SK-N-SH (cell line): ENCODE measurements around the gene LSM5. TPM values are rescaled to one million over a fixed set of nuclear protein-coding genes. Genes with fewer than 3 reads are reported as not detected.

Experiments
- CTCF ChIA-PET: fragments of 300-600, 350-600 bp; formaldehyde crosslinking; extraction: SDS; loops from one replicate; lab custom pipeline; 2021; lab: Yijun Ruan, JAX
- POLR2A ChIA-PET: fragments of 350-600 bp; sonication (Branson Sonifier 250); formaldehyde crosslinking; extraction: SDS; loops from one replicate; lab custom pipeline; 2020; ENCODE audit warnings: antibody characterized with exemption, inconsistent platforms; lab: Yijun Ruan, JAX
- DNase-seq: peaks from one replicate; pipeline ENCODE4 v3.0.0; 2012
- H2AFZ ChIP-seq: fragments of 200-600 bp; sonication (generic); 2 replicates; pipeline ENCODE4 v1.8.1; 2016; ENCODE audit warnings: antibody characterized with exemption, mild to moderate bottlenecking, low read depth
- H3F3A ChIP-seq: fragments of 200-600 bp; sonication (generic); replicated peaks from 2 replicates; pipeline ENCODE3; 2016; ENCODE audit warnings: antibody characterized with exemption, mild to moderate bottlenecking; ENCODE audit not compliant: insufficient read depth
- H3K27ac ChIP-seq, 2 experiments: fragments of 200-500 bp in 1 of 2; fragments of 200-600 bp in 1 of 2; sonication (Bioruptor generic) in 1 of 2; sonication (generic), shearing (Covaris generic) in 1 of 2; 2 replicates each; pipeline versions ENCODE4 v1.5.1 to v1.6.1; 2014 to 2016; ENCODE audit warnings: low read depth in 2 of 2, inconsistent platforms in 1 of 2, low read length in 1 of 2, mild to moderate bottlenecking in 1 of 2, mixed read lengths in 1 of 2
- H3K27me3 ChIP-seq: fragments of 200-600 bp; sonication (generic), shearing (Covaris generic); 2 replicates; pipeline ENCODE4 v1.6.1; 2016; ENCODE audit warnings: mixed run types; ENCODE audit not compliant: insufficient read depth
- H3K36me3 ChIP-seq, 2 experiments: fragments of 200-500 bp in 1 of 2; fragments of 200-600 bp in 1 of 2; sonication (Bioruptor generic) in 1 of 2; sonication (generic) in 1 of 2; replicated peaks in 1 of 2; 2 replicates each; pipeline versions ENCODE3 to v1.5.1; 2014 to 2016; ENCODE audit warnings: low read length in 1 of 2, mild to moderate bottlenecking in 1 of 2; ENCODE audit not compliant: insufficient read depth in 2 of 2, control insufficient read depth in 1 of 2
- H3K4me1 ChIP-seq, 2 experiments: fragments of 200-500 bp in 1 of 2; fragments of 200-600 bp in 1 of 2; sonication (Bioruptor generic) in 1 of 2; sonication (generic), shearing (Covaris generic) in 1 of 2; 2 replicates each; pipeline versions ENCODE4 v1.5.1 to v1.6.1; 2014 to 2016; ENCODE audit warnings: low read depth in 1 of 2, low read length in 1 of 2, mixed run types in 1 of 2; ENCODE audit not compliant: insufficient read depth in 2 of 2, control insufficient read depth in 1 of 2
- H3K4me2 ChIP-seq: fragments of 200-600 bp; sonication (generic), shearing (Covaris generic); 2 replicates; pipeline ENCODE4 v1.6.1; 2017; ENCODE audit warnings: mixed run types
- H3K4me3 ChIP-seq, 2 experiments: fragments of 200-500 bp in 1 of 2; fragments of 200-600 bp in 1 of 2; sonication (Bioruptor generic) in 1 of 2; sonication (generic), shearing (Covaris generic) in 1 of 2; 2 replicates each; pipeline versions ENCODE4 v1.5.1 to v1.8.1; 2014 to 2016; ENCODE audit warnings: low read depth in 2 of 2, inconsistent platforms in 1 of 2, low read length in 1 of 2, mild to moderate bottlenecking in 1 of 2, mixed read lengths in 1 of 2, moderate library complexity in 1 of 2
- H3K79me2 ChIP-seq: fragments of 200-600 bp; sonication (generic); 2 replicates; pipeline ENCODE4 v1.8.1; 2017; ENCODE audit warnings: mild to moderate bottlenecking; ENCODE audit not compliant: insufficient read depth
- H3K9ac ChIP-seq: fragments of 200-600 bp; sonication (generic); 2 replicates; pipeline ENCODE4 v1.6.1; 2017; ENCODE audit warnings: mixed run types
- H3K9me2 ChIP-seq: fragments of 200-600 bp; sonication (generic); 2 replicates; pipeline ENCODE4 v1.6.1; 2017; ENCODE audit warnings: mixed run types
- H3K9me3 ChIP-seq: fragments of 200-600 bp; sonication (generic); 2 replicates; pipeline ENCODE4 v1.6.1; 2017; ENCODE audit warnings: mixed run types, mild to moderate bottlenecking, moderate library complexity
- H4K20me1 ChIP-seq: fragments of 200-600 bp; sonication (generic); 2 replicates; pipeline ENCODE4 v1.6.1; 2017; ENCODE audit warnings: mild to moderate bottlenecking, mixed run types; ENCODE audit not compliant: insufficient read depth
- EP300 ChIP-seq, 2 experiments: IDR thresholded peaks; 2 replicates each; pipeline versions ENCODE4 v1.4.0 to v1.6.1; 2012; ENCODE audit warnings: borderline replicate concordance in 1 of 2, low read depth in 1 of 2, low read length in 1 of 2
- FOSL2 ChIP-seq: IDR thresholded peaks from 2 replicates; pipeline ENCODE4 v1.4.0; 2012; ENCODE audit warnings: low read depth, mild to moderate bottlenecking, moderate library complexity, borderline replicate concordance
- FOXJ3 ChIP-seq: sonication (generic); formaldehyde crosslinking; IDR thresholded peaks from 2 replicates; pipeline ENCODE4 v1.5.1; 2020; ENCODE audit warnings: mild to moderate bottlenecking, missing genetic modification reagents
- MXI1 ChIP-seq: IDR thresholded peaks from 2 replicates; pipeline ENCODE4 v1.6.1; 2012; ENCODE audit warnings: mild to moderate bottlenecking, low read depth, low read length, improper control_type of control experiment
- NRF1 ChIP-seq: IDR thresholded peaks from 2 replicates; pipeline ENCODE4 v1.6.1; 2012; ENCODE audit warnings: low read depth, mild to moderate bottlenecking, low read length
- RCOR1 ChIP-seq: fragments of 150-350 bp; IDR thresholded peaks from 2 replicates; pipeline ENCODE4 v1.6.1; 2017; ENCODE audit warnings: antibody characterized with exemption, low read length
- RFX5 ChIP-seq: IDR thresholded peaks from 2 replicates; pipeline ENCODE4 v1.6.1; 2012; ENCODE audit warnings: mild to moderate bottlenecking, improper control_type of control experiment, low read length
- RXRA ChIP-seq: IDR thresholded peaks from 2 replicates; pipeline ENCODE4 v1.4.0; 2012; ENCODE audit warnings: low read depth, mild to moderate bottlenecking, borderline replicate concordance
- SIN3A ChIP-seq: IDR thresholded peaks from 2 replicates; pipeline ENCODE4 v1.6.1; 2012; ENCODE audit warnings: low read depth, mild to moderate bottlenecking, low read length, moderate library complexity, borderline replicate concordance
- SMC3 ChIP-seq: IDR thresholded peaks from 2 replicates; pipeline ENCODE4 v1.6.1; 2012; ENCODE audit warnings: low read depth, low read length, improper control_type of control experiment
- TCF12 ChIP-seq: IDR thresholded peaks from 2 replicates; pipeline ENCODE4 v1.4.0; 2012
- TEAD4 ChIP-seq: IDR thresholded peaks from 2 replicates; pipeline ENCODE4 v1.4.0; 2012; ENCODE audit warnings: mild to moderate bottlenecking, borderline replicate concordance; ENCODE audit not compliant: insufficient read depth
- YY1 ChIP-seq: IDR thresholded peaks from 2 replicates; pipeline ENCODE4 v1.4.0; 2012; ENCODE audit warnings: low read depth, mild to moderate bottlenecking
- WGBS: methylation state at CpG from one replicate; pipeline ENCODE4 v1.1.6; 2017; ENCODE audit warnings: low lambda C conversion rate; 5-methylcytosine and 5-hydroxymethylcytosine counted together
- polyA plus RNA-seq, 3 experiments: library from polyadenylated mRNA; depleted of rRNA; stranded (reverse); fragments of >200 nt; gene quantifications; 2 replicates each; pipeline ENCODE4 v1.2.3, GENCODE V29; 2012
- TF ChIP-seq, protein P1 (sequence below): IDR thresholded peaks from 2 replicates; pipeline ENCODE4 v1.4.0; 2012; ENCODE audit warnings: low read depth
- TF ChIP-seq, protein P2 (sequence below): fragments of 150-350 bp; IDR thresholded peaks from 2 replicates; pipeline ENCODE4 v1.6.1; 2017; ENCODE audit warnings: antibody characterized with exemption, low read length, low read depth, borderline replicate concordance
- TF ChIP-seq, protein P3 (sequence below): fragments of 150-350 bp; IDR thresholded peaks from 2 replicates; pipeline ENCODE4 v1.6.1; 2016; ENCODE audit warnings: mild to moderate bottlenecking, low read depth, low read length

LSM5 gene
- polyA plus RNA-seq, 1 of the 3 experiments (the other 2 are of a cell fraction): 21.2 TPM

DNA sequence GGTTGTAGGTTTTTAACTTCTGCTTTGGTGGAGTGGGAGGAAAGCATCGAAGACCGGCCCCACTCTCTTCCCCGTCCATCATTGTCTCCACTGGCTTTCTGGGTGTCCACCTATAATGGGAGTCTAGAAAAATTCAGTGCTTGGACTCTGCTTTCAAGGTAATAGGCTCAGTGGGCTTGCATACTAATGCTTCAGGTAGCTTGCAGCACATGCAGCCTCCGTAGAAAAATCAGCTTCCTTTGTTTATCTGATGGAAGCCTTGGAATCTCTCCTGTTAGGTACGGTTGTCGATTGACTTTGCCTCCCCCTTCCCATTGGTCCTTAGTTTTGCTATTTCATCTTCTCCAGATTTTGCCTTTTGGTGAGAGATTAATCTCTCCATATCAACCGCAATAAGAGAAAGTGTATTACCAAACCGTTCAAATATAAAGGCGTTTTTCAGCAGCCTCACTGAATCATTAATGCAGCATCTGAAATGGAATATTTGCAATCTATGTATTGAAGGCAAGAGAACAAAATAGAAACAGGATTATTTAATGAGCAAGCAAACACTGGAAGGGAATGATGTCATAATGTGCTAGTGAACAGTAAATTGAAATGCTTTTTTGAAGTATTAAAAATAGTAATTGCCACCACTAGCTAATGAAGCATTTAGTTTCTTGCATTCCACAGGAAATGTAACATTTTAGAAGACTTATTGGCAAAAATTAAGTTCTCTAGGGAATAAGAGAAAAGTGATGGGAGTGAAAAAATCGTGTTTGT, 6.1 kb upstream of the LSM5 start:
- no peaks in the 10 kb centered on the region for H3K27me3 ChIP-seq
- POLR2A ChIA-PET: interaction anchor here (1.0 to 1.1 kb wide), 3 partner anchors 35 to 612 kb away, joined by 3 read pairs; no protein-coding TSS in a partner anchor
- peak overlapping the region; percentile 80 for H3K4me2 ChIP-seq
- peaks cover 27% of the 10 kb centered on the region for H3F3A ChIP-seq
- peak overlapping the region; percentile 72 to 84 for H3K4me3 ChIP-seq
- peaks cover 57% of the 10 kb centered on the region for H3K79me2 ChIP-seq
- H3K9me2 ChIP-seq: no peaks in the 10 kb centered on the region
- CTCF ChIA-PET: interaction anchor here (0.6 to 1.9 kb wide), 4 partner anchors 13 to 611 kb away, joined by 3 to 9 read pairs (median 4); no protein-coding TSS in a partner anchor
- 10% methylated on average over 10 of the region's 10 CpGs for WGBS
- no peaks in the 10 kb centered on the region; the same call in 1 of the 2 replicates for H3K9me3 ChIP-seq
- H3K27ac ChIP-seq: peak overlapping the region; percentile 90 to 91
- TF ChIP-seq RFX5 (no peak), RCOR1 (0 out of 2 replicates have a peak, but pooled peaks have one; percentile 16)
- TF ChIP-seq, protein P1, sequence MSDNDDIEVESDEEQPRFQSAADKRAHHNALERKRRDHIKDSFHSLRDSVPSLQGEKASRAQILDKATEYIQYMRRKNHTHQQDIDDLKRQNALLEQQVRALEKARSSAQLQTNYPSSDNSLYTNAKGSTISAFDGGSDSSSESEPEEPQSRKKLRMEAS: peak; percentile 17; the same call in 1 of the 2 replicates
- TF ChIP-seq, protein P2, sequence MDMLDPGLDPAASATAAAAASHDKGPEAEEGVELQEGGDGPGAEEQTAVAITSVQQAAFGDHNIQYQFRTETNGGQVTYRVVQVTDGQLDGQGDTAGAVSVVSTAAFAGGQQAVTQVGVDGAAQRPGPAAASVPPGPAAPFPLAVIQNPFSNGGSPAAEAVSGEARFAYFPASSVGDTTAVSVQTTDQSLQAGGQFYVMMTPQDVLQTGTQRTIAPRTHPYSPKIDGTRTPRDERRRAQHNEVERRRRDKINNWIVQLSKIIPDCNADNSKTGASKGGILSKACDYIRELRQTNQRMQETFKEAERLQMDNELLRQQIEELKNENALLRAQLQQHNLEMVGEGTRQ: no peak
- DNase-seq: peak; percentile 44
- peak overlapping the region; percentile 92 for H3K9ac ChIP-seq
- peak overlapping the region; percentile 64; the same call in 1 of the 2 replicates for H2AFZ ChIP-seq
- H3K4me1 ChIP-seq: peaks cover 5 to 8% of the 10 kb centered on the region in 2 experiments; a peak in 3 of 4 replicates
- peaks cover 0 to 22% of the 10 kb centered on the region in 2 experiments for H3K36me3 ChIP-seq
- peaks cover 18% of the 10 kb centered on the region for H4K20me1 ChIP-seq

DNA sequence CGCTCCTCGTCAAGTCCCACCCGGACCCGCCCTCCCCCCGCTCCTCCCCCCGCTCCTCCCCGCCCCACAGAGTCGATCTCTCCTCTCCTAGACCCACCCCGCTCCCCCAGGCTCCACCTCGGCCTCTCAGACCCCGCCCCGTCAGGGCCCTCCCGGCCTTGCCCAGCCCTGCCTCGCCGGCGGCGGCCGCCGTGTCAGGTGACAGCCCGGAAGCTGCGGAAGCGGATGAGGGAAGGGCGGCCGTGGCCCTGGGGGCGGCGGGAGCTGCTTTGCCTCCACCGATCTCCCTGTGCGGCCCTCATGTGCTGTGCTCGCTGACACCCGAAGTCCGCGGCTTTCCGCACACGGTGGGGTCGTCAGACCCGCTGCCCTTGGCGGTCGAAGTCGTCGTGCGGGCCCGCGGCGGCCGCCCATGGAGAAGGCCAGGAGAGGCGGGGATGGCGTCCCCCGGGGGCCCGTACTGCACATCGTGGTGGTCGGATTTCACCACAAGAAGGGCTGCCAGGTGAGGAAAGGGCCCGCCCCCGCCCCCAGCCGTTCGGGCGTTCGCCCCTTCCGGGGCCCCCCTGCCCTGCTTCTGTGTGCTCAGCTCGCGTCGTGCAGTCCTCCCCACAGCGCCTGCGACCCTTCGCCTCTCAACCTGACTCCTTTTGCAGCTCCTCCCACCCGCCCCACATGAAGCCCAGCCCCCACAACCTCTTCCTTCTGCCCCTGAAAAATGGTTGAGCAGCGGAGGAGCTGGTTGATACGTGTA, 5.3 kb upstream of the LSM5 start, which contains the start of gene AVL9:
TSS of gene AVL9 (plus strand) at position 192 of the 754 bp plus-strand sequence. CDS start at position 413, 221 bp downstream.
- Histone ChIP-seq H3F3A (peaks cover 26% of the 10 kb centered on the region), H3K4me3 (peak within 1 kb of the TSS; percentile 72 to 99), H3K4me2 (peak within 1 kb of the TSS; percentile 93), H3K27ac (peak within 1 kb of the TSS; percentile 90 to 91), H3K9me2 (no peaks in the 10 kb centered on the region), H3K9ac (peak within 1 kb of the TSS; percentile 92), H3K27me3 (no peaks in the 10 kb centered on the region), H2AFZ (peak within 1 kb of the TSS; percentile 100), H4K20me1 (peaks cover 10% of the 10 kb centered on the region), H3K79me2 (peaks cover 49% of the 10 kb centered on the region), H3K36me3 (peaks cover 0 to 22% of the 10 kb centered on the region in 2 experiments), H3K9me3 (no peaks in the 10 kb centered on the region; the same call in 1 of the 2 replicates), H3K4me1 (peaks cover under 1 to 5% of the 10 kb centered on the region in 2 experiments; a peak in 3 of 4 replicates)
- WGBS: 2% methylated on average over 51 of the region's 67 CpGs
- CTCF ChIA-PET: interaction anchor here (0.6 to 1.9 kb wide), 4 partner anchors 13 to 612 kb away, joined by 3 to 9 read pairs (median 4); no protein-coding TSS in a partner anchor
- peak; percentile 100 for DNase-seq
- POLR2A ChIA-PET: interaction anchor here (1.0 to 1.1 kb wide), 3 partner anchors 36 to 612 kb away, joined by 3 read pairs; no protein-coding TSS in a partner anchor
- TF ChIP-seq EP300 (IDR thresholded peaks at IDR 0.05; ENCODE audit: borderline replicate concordance in 1 of 2, low read depth in 1 of 2, low read length in 1 of 2) (peak in 1 of 2 experiments; percentile 35; a peak in 1 of 4 replicates), FOXJ3 (0 out of 2 replicates have a peak, but pooled peaks have one; percentile 53), FOSL2 (no peak), NRF1 (no peak), RXRA (no peak), SIN3A (peak; percentile 93; the same call in 1 of the 2 replicates), YY1 (no peak; the same call in 1 of the 2 replicates), TEAD4 (no peak), SMC3 (no peak), MXI1 (peak; percentile 84), TCF12 (no peak)
- TF ChIP-seq, protein P2: peak; percentile 60
- TF ChIP-seq, protein P3, sequence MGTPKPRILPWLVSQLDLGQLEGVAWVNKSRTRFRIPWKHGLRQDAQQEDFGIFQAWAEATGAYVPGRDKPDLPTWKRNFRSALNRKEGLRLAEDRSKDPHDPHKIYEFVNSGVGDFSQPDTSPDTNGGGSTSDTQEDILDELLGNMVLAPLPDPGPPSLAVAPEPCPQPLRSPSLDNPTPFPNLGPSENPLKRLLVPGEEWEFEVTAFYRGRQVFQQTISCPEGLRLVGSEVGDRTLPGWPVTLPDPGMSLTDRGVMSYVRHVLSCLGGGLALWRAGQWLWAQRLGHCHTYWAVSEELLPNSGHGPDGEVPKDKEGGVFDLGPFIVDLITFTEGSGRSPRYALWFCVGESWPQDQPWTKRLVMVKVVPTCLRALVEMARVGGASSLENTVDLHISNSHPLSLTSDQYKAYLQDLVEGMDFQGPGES: no peak
- TF ChIP-seq, protein P1: peak; percentile 81
